HG03045 (cell line): ENCODE results near the gene MARCHF3.
"Not testable (repeated sequence)": the region's sequence is repeated elsewhere in the genome, so short reads cannot be mapped to it uniquely, and the experiment has no call there.

ENCODE experiments used
- ATAC-seq: cut with Tn5 transposase; IDR thresholded peaks from one replicate; pipeline ENCODE4 v1.9.1; 2021; ENCODE audit warnings: mild to moderate bottlenecking, moderate library complexity; ENCODE audit not compliant: unreplicated experiment

MARCHF3 gene

DNA sequence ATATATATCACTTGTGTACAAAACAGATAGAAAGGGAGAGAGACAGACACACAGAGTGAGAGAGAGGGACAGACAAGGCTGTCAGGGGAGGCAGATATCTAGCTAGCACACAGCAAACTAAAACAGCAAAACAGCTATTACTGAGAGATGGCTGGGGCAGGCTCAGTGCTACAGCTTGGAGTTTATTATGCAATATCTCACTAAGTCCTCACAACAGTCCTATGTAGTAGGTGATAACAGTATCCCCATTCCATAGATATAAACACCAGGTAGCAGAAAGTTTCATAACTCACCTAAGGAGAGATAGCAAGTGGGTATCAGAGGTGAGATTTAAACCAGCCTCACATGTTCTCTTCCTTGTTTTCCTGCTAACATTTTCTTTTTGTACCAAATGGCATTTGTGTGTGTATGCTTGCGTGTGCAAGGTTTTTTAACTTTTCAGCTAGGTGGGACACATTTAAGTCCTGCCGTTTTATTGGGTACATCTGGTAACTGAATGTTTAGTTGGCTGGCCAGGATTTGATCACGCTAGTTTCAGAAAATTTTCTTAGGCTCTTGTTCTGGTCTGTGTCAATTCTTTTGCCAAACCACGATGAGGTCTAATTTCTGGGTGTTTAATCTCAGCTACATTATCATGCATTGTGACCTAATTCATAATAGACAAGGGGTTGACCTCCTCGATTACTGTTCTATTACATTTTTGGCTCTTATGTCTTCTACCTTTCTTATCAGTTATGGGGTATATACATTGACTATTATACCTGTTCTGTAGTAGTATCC, 148.3 kb downstream of the MARCHF3 start:
- ATAC-seq = no peak

DNA sequence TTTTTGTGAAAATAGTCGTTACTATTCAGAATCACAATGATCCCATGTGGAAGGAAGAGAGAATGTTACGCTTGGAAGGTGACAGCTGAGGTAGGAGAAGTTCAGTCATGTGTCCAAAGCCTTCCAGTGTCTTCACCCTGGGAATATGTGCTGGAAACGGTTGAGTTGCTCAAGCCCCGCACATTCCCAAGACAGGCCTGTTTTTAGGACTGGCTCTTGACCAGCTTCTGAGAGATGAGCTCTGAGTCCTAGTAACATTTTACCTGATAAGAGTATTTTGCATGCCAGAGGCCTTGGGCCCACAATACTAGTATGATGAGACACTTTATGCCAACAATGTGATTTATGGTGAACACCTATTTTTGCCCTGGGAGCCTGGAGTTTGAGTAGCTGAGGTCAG, 151.7 kb downstream of the MARCHF3 start:
- no peak for ATAC-seq

DNA sequence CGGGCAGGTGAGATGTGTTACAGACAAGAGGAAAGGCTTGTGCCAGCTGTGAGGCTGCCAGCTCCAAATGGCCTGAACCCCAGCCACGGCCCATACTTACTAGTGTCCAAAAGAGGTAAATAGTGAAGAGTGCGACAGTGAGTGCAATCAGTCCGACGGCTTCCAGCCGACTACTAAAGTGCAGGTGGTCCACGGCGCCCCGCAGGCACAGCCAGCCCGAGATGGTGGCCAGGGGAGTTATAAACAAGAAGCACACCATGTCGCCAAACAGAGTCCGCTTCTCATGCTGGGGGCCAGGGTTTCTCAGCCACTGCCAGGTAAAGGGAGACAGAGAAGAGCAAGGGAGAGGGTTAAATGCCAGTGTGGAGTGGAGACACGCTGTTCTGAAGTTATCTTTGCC, 152.3 kb downstream of the MARCHF3 start:
- no peak for ATAC-seq

DNA sequence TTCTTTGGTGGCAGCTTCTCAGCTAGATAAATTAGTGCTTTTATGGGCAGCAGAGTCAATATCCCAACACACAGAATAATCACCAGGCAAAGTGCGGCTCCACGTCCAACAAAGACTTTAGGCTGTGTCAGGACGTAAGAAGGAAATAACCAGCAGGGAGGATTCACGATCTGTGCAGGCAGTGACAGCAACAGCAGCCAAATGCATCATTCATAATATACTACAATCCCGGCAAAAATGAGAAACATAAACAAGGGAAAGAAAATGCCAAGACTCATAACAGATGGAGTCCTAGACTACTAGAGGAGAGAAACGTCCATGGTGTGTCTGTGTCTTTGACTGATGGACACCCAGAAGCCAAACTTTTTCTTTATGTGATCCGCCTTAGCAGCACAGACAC, 152.8 kb downstream of the MARCHF3 start:
- no peak for ATAC-seq

DNA sequence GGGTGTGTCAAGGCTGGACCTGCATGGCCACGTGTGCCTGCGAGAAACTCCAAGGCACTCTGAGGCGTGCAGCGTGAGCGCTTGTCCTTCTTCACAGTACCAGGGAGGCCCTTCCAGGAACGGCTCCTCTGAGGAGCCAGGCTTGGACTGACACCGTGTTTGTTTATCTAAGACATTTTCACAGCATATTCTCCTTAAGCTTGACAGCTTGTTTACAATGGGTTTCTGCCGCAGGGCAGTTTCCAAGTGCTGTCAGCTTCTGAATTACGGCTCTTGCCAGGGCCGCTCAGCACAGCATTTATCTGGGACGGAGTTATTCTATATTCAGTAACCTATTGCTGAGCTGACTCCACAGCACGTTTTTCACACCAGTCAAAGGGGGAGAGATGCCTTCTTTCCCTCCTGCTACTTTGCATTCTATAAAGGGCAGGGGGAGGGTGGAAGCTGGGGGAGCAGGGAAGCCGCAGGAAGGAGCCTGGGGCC, 155.0 kb downstream of the MARCHF3 start:
- ATAC-seq = no peak

DNA sequence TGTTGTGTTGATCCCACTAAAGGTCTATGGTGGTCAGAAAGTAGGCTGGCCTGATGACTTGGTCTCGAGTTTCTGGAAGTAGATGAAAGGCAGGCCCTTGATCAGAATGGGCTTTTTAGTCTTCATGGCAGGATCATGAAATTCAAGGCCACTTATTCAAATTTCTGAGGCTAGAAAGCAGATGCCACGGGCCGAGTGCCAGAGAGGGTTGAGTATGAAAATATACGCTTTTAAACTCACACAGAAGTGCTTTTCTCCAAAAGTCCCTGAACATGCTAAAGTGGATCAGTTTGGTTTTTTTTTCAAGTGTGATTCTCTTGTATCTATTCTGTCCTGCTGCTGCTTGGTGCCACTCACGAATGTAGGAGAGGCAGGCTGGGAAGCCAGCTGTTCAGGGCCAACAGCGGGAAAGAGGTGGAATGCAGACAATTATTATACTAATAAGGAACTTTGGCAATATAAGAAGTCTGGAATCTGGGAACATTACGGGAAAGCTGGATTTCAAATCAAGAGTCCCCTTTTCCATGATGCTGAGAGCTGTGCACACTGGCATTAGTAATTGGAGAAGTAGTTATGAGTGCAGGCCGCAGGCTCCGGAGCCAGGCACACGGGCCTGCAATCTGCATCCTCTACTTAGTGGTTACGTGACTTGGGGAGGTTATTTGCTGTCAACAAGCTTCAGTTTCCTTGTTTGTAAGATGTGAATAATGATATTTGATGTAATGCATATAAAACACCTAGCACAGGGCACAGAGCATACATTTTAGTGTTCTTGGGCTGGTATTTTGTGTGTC, 157.6 kb downstream of the MARCHF3 start:
- no peak for ATAC-seq

DNA sequence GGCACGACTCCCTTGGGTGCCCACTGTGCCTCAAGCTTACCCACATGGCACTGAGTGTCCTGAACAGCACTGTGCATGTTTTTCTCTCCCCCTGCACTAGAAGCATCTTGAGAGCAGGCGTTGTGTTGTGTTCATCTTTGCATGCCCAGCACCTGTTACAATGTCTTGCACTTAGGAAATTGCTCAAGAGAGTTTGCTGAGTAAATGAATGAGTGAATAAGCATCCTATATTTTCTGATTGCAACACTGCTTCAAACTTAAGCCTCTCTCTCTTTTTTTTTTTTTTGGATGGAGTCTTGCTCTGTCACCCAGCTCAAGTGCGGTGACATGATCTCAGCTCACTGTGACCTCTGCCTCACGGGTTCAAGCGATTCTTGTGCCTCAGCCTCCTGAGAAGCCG, 158.9 kb downstream of the MARCHF3 start:
- ATAC-seq = no peak

DNA sequence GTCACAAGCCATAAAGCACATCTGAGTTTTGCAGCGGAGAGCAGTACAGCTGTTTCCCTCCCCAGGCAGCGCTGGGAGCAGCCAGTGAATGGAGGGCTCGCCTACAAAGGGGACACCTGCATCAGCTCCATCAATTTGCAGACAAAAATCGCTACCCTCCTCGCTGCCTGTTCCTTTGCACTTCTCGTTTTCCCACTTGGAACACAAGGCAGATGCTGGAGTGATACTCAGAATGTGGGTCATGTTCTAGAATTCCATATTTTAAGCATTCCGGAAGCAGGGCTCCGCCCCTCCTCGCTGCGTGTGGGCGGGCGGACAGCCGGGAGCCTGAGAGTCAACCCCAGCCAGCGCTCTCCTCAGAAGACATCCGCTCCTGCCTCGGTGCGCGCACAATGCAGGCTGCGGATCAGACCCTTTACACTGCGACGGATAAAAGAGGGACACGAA, 161.3 kb downstream of the MARCHF3 start:
- peak; percentile 66 for ATAC-seq

DNA sequence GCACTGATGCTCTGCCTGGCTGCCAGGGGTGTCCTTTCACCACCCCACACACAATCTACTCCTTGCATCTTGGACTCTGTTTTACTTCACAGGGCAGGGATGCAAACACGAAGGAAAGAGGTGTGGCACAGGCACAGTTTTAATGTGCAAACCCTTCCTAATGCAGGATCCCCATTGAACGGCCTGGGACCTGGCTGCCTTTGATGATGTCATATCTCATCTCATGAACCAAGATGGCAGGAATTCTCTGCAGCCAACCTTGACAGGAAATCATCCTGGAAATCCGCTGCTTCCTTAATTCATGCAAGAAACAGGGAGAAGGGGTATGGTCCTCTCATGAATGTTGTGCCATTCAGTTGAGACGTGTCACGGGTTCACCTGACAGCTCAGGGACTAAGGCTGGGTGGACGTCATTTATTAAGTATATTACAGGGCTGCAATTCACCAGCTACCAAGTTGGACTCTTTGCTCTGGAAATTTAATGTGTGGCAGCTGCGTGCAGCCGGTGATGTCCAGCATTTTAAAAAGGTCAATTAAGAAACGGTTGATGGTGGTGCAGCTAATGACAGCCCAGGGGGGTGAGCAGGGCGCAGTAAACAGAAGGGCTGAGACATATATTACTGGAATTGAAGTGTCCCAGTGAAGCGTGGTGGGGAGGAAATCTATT, 161.9 kb downstream of the MARCHF3 start:
- no peak for ATAC-seq

DNA sequence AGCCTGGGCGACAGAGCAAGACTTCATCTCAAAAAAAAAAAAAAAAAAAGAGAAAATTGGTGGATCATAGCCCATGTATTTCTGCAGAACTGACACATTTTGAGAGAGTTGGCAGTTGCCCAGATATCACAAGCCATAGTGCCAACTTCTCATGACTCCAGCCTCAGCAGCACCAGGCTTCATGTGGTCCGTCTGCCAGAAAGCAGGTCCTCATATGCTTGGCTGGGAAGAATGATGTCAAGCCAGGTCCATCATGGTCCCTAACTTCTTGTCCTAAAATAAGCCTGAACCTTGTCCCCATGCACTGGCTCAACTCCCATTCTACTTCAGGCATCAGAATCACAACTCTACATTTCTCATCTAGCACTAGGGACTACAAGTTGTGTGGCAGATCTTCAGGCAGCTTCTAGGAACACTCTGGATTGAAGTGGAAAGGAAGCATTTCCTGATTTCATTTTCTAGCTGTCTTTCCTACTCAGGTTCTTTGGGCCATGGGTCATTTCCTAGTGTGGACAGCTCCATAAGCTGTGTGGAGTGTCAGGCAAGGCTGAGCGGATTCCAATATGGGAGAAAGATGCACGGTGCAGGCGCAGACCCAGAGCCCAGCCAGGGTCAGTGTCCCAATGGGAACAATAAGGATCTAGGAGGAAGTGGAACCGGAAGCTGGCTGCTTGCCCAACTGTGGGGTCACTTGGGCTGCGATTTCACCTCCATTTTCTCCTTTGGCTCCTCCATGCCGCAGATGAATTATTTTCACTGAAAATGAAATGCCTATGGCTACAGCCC, 163.3 kb downstream of the MARCHF3 start:
- ATAC-seq = no peak

DNA sequence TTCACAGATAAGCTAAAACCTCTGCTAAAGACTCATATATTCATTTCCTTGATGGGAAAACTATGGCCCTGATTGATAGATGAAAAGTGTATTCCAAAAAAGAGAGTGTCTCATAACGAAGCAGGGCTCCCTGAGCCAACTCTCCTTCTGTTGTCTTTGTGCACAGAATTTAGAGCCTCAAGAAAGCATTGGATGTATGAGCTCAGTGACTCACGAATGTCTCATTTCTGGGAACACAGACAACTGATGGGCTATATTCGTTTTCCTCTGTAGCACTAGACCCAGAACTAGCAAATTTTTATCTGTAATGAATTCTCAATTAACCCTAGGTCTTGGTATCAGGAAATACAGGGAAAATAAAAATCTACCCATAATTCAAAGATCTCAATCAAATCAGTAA, 165.1 kb downstream of the MARCHF3 start:
- ATAC-seq = no peak

DNA sequence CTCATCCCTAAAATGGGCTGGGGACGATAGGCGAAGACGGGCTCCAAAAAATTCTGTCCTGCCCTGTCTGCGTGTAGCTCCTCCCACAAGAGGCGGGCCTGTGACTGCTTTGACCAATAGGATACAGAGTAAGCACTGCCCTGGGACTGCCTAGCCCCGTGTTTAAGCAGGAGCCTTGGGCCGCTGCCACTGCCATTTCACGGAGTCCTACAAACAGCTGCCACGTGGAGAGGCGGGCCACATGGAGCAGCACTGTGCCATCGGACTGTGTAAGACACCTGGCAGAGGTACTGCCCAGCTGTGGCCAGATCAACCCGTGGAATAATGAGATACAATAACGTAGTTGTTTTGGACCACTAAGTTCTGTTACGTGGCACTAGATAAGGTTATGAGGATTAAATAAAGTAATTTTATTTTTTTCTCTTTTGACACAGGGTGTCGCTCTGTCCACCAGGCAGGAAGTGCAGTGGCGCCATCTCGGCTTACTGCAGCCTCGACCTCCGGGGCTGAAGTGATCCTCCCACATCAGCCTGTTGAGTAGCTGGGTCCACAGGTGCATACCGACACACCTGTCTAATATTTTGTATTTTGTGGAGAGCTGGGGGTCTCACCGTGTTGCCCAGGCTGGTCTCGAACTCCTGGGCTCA, 166.2 kb downstream of the MARCHF3 start:
- ATAC-seq = no peak

DNA sequence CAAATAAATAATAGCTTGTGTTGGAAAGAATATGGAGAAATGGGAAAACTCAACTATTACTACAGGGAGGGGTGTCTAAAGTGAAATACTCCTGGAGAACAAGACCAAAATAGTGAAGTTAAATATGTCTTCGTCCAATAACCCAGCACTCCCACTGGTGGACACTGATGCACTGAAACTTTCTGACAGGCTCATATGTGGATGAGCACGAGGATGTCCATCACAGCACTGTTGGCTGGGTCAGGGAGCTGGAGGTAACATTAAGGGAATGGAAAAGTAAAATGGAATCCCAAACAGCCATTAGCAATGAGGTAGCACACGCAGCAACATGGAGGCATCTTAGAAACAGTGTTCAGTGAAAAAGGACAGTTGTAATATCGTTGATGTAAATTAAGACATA, 167.0 kb downstream of the MARCHF3 start:
- no peak for ATAC-seq

DNA sequence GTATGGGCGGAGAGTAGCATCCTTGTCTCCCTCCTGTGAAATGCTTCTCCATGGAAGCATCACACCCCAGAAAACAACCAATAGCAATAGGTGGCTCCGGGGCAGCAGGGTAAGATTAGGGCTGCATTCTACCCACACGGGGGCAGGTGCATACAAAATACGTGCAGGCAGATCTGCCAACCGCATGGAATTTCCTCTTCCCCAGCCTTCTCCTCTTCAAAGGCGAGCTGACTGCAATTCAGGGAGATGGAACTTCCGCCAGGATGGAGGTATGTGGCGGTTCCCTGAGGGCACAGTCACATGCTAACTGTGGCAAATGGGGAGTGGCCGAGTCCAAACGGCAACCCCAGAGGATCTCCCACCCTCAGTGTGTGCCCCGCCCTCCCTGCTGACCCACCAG, 171.9 kb downstream of the MARCHF3 start:
- no peak for ATAC-seq

DNA sequence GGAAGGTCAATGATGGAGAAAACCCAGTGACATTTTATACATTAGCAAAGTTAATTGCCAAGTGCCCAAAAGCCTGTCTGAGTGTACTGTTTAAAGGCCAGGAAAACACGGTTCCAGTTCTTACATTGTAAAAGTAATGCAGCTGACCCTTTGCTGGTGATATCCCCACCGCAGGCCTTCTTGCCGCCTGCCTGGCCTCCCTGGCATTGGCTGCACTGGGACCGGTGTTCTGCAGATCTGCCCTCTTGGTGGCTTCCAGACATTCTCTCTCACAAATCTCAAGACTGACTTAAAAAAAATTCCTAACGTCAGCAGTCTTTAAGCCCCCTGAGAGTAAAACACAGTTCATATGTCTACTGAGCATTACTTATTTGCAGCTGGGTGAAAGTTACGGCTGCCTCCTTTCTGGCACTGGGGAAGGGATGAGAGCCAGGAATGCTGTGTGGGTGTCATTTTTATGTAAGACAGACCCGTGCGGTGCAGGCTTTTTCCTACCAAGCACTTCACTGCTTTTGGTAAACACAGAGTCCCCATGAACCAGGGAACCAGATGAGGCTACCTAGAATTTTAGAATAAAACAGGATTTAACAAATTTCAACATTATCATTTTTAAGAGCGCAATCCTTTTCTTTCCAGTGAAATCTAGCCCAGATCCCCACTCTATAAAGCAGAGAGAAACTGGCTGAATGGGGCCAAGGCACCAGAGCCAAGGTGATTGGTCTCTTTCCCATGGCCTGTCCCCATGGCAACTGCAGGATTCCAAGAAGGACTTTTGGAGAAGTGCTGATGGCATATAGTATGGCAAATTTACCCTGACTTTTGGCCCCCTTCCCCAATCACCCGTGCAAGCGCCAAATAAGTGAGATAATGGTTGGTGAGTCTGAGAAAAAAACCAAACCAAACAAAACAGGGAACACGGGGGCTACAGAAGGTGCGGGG, 172.6 kb downstream of the MARCHF3 start:
- ATAC-seq = no peak

DNA sequence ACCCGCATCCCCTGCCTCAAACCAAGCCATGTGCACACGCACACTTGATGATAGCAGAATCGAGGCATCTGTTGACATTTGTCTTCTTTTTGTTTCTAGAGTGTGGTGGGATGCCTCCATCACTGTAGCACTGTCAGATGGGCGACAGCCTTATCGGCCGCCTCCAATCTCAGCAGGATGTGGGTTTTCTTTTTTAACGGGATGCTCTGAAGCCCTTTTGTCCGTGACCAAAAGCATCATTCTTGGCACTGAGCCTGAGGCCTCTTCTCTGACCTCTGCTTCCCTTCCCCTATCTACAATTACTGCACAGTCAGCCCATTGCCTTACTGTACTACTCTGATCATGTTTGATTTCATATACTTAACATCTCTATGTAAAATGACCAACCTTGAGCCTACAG, 175.1 kb downstream of the MARCHF3 start:
- ATAC-seq = no peak

DNA sequence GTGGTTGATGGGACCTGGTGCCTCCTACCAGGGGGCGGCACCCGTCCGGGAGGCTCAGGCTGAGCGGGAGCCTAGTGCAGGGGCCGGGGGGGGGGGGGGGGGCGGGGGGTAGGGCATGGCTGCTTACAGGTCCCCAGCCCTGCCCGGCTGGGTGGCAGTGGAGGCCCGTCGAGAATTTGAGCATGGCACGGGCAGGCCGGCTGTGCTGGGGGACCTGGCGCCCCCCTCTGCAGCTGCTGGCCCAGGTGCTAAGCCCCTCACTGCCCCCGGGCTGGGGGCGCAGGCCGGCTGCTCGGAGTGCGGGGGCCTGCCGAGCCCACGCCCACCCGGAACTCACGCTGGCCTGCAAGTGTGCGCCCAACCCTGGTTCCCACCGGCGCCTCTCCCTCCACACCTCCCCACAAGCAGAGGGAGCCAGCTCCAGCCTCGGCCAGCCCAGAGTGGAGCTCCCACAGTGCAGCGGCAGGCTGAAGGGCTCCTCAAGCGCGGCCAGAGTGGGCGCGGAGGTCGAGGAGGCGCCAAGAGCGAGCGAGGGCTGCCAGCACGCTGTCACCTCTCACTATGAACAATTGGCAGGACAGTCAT, 175.7 kb downstream of the MARCHF3 start:
- no peak for ATAC-seq

DNA sequence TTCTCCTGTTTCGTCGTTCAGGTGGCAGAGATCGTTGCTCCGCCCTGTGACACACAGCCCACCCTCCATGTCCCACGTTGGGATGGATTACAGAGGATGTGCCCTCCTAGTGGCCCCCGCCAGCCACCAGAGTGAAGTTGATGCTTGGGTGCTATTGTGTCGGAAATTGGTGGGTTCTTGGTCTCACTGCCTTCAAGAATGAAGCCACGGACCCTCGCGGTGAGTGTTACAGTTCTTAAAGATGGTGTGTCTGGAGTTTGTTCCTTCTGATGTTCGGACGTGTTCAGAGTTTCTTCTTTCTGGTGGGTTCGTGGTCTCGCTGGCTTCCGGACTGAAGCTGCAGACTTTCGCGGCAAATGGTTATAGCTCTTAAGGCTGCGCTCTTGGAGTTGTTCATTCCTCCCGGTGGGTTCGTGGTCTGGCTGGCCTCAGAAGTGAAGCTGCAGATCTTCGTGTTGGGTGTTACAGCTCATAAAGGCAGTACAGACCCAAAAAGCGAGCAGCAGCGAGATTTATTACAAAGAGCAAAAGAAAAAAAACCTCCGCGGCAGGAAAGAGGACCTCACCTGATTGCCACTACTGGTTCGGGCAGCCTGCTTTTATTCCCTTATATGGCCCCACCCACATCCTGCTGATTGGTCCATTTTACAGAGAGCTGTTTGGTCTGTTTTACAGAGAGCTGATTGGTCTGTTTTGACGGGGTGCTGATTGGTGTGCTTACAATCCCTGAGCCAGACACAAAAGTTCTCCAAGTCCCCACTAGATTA, 176.6 kb downstream of the MARCHF3 start:
- not testable (repeated sequence) for ATAC-seq
